Activated T-cell treated with anti-CD3 and anti-CD28 coated beads for 48 hours (primary cell): ENCODE measurements around the gene COL20A1.

Experiments used
- DNase-seq: peaks from one replicate; pipeline ENCODE4 v3.0.0-alpha.2; 2020; ENCODE audit warnings: low read depth

The COL20A1 gene

DNA sequence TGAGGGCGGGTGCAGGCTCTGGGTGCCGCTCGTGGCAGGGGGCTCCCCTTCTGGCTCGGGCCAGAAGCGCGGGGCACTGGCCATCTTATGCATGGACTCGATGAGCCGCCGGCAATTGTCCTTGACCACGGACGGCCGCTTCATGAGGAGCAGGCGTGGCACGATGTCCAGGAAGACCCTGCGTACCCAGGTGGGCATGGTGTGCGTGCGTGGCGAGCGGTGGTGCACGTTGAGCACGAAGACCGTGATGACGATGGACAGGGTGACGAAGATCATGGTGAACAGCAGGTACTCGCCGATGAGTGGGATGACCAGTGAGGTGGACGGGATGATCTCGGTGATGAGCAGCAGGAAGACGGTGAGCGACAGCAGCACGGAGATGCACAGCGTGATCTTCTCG lies 57.2 kb downstream of the COL20A1 start:
- DNase-seq: no peak

DNA sequence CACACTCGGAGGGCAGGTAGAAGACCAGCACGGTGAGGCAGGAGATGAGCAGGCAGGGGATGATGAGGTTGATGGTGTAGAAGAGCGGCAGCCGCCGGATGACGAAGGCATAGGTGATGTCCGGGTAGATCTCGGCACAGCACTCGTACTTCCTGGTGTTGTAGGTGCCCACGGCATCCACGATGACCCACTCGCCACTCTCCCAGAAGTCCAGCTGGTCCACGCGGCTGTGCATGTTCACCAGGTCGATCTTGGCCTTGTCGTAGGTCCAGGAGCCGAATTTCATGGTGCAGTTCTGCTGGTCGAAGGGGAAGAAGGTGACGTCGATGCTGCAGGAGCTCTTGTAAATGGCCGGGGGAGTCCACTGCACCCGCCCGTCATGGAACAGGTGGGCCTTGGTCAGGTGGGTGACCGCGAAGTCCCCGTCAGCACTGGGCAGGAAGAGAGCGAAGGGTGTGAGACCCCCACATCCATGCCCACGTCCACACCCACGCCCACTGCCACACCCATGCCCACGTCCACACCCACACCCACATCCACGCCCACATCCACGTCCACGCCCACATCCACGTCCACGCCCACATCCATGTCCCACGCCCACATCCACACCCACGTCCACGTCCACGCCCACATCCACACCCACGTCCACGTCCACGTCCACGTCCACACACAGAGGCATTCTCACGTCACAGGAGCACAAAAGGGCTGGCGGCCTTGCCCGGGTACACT lies 57.8 kb downstream of the COL20A1 start:
- DNase-seq: no peak

DNA sequence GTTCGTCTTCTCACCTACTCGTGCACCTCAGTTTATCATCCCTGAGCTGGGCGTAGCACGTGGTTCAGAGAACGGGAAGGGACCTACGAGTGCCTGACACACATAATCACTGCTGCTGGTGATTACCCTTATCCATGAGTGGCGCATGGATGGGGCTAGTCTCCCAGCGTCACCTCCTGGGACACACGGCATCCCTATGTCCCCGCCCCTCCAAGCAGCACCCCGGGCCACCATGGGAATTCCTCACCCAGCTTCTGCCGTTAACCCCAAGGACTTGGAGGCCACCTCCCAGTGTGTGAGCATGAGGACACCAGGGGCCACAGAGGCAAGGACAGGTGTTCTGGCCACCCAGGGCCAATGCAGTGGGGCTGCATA lies 58.3 kb downstream of the COL20A1 start:
- DNase-seq: no peak

DNA sequence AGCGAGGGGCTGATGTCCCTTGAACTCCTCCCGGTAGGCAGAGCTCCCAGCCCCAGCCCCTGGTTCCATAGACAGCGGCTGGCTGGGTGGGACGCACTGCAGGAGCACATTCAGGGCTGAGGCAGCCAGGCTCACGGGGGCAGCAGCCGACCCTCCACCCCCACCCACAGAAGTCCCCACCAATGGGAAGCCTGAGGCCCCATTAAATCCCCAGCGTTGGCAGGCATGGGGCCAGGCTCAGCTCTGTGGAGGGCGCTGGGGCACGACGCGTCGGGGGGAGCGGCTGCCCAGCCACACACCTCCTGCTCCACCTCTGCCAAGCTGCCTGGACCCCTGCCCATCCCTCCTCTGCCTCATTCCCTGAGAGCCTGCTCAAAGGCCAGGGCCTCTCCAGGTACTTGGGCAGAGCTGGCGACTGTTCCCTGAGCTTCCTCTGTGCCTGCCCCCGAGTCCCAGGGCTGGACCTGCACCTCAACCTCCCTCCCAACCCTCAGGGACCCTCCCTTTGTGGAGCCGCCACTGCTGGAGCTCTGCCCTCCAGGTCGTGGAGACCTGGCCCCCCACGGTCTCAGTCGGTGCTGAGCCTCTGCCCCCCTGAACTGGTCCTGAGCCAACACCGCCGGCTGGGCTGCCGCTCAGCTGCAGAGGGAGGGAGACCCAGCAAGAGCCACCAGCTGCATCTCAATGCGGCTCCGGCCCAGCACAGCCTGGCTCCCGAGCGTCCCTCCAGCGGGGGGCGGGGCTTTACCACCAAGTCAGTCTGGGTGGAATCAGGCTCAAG lies 59.0 kb downstream of the COL20A1 start:
- DNase-seq: no peak

DNA sequence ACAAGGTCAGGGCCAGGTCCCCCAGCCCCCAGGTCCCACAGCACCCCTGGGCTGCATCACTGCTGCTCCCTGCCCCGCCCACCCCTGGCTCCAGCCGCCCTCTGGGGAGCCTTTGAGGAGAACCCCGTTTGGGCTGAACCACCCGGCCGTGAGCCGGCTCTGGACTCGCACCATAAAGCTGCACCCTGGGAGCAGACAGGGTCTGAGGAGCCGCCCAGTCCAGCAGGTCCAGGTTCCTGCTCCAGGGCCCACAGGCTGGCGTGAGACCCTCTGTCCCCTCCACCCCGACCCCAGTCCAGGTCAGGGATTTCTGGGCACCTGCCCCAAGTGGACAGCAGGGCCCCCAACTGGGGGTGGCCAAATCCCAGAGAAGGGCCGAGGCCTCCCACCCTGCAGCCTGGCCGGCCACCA lies 59.8 kb downstream of the COL20A1 start:
- no peak for DNase-seq

DNA sequence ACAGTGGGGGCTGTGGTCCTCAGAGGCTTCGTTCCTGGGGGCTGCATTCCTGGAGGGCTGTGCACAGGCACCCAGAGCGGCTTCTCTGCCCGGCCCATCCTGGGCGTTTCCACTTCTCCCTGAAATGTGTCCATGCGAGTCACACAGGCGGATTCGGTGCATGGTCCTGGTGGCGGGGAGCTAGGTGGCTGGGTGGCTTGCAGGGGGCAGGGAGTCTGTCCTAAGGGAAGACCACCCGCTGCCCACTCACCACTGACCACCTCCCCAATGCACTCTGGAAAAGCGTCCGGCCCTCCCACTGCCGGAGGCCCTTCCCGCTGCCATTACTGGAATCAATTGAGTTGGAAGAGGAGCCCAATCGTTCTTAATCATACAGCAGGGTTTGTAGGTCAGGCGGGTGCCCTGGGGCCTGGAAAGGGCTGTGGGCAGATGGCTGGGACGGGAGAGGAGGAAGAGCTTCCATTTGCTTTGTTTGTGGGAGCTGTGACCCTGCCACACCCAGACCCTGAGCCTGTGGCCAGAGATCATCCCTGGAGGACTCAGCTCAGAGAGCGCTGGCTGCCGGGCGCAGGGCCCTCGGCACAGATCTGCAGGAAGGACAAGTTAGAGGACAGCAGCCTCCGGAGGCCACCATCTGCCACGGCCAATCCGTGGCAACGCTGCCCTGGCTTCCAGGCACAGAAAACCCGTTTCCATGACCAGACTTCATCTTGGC lies 61.8 kb downstream of the COL20A1 start:
- no peak for DNase-seq

DNA sequence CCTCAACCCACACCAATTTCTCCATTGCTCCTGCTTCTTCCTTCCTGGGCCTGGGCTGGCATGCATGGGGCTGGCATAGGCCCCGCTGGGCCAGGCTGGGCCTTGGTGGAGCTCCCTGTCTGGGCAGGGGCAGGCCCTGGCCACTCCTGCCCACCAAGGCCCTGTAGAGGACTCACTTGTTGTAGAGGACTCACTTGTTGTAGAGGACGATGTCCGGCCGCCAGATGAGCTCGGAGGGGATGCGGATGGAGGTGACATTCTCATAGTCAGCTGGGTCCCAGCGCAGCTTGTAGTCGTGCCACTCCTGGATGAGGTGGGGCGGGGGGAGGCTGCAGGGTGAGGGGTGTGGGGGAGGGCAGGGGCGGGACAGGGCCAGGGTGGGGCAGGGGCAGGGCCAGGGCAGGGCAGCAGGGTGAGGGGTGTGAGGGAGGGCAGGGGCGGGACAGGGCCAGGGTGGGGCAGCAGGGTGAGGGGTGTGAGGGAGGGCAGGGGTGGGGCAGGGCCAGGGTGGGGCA lies 62.9 kb downstream of the COL20A1 start:
- DNase-seq: no peak

DNA sequence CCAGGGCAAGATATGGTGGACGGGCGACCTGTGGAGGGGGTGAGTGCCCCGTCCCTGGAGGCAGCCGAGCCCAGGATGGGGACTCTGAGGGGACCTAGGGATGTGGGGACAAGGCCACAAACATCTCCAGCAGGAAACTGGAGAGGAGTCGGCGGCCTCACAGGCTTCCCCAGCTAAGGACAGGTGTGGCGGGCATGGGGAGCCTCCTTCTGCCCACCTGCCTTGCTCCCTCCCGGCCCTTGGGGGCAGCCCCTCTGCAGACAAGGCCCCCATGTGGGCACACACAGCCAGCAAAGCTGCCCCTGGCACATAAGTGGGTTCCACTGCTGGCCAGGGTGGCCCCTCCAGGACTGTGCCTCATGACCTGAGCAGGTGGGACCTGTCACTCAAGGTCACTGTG lies 63.5 kb downstream of the COL20A1 start:
- DNase-seq: no peak

DNA sequence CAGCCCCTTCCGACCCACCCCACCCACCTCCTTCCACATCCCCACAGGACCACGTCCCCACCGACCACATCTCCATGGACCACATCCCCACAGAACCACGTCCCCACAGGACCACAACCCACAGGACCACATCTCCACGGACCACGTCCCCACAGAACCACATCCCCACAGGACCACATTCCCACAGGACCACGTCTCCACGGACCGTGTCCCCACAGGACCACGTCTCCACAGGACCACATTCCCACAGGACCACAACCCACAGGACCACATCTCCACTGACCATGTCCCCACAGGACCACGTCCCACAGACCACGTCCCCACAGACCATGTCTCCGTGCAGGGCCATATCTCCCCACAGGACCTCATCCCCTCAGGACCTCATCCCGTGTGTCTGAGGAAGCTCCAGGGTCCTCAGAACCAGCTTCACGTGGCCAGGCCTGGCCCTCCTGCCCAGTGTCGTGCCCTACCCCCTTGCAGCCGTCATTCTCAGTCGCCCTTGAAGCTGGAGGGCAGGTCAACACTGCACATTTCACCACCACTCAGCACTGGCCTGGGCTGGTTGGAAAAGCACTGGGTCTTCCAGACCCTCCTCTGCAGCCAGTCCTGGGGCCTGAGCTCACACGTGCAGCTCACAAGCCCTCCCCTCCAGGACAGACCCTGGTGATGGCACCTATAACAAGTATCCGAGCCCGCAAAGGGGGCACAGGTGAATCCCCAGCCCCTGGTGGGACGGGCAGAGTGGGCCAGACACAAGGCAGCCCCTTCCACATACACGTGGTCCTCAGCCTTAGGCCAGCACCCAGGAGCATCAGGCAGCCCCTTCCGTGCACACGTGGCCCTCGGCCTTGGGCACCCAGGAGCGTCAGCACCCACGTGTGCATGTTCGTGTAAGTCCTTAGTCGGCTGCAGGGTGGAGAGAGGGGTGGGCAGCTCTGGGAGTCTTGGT lies 64.2 kb downstream of the COL20A1 start:
- no peak for DNase-seq

DNA sequence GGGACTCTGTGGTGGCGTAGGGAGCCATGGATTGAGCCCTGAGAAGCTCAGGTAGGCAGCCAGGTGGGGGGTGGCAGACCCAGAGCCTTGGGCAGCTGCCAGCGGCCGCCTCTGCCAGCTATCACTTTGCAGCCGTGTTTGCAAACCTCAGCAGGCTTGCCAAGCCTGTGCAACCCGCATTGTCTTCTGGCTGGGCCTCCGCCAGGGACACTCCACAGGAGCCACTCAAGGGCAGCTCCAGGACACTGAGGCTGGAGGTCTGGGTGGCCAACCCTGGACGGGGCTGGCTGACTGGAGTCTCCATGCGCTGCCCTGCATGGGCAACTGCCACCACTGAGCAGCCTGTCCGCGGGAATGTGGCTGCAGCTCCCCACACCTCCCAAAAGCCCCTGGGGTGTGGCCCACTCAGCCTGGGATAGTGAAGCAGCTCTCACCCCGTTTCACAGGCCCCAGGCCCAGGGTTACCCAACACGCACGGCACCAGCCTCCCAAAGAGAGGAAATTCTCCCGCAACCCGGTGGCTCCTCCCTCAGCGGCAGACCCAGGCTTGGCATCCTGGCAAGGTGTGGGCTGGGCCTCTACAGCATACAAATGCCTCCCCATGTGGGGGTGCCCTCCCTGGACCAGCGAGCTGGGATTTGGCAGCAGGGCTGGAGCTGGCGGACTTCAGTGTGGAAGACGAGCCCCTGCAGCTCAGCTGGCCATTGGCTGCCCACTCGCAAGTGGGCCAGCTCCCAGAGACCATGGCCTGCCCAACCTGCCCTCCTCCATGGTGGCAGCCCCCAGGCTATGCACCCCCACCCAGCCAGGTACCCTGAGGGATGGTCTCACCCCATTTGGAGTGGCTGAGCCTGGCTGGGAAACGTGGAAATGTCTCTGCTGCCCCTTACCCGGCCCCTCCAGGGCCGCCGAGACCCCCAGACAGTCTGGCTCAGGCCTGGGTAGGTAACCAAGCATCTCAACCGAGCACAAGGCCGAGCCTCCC lies 65.2 kb downstream of the COL20A1 start:
- no peak for DNase-seq

DNA sequence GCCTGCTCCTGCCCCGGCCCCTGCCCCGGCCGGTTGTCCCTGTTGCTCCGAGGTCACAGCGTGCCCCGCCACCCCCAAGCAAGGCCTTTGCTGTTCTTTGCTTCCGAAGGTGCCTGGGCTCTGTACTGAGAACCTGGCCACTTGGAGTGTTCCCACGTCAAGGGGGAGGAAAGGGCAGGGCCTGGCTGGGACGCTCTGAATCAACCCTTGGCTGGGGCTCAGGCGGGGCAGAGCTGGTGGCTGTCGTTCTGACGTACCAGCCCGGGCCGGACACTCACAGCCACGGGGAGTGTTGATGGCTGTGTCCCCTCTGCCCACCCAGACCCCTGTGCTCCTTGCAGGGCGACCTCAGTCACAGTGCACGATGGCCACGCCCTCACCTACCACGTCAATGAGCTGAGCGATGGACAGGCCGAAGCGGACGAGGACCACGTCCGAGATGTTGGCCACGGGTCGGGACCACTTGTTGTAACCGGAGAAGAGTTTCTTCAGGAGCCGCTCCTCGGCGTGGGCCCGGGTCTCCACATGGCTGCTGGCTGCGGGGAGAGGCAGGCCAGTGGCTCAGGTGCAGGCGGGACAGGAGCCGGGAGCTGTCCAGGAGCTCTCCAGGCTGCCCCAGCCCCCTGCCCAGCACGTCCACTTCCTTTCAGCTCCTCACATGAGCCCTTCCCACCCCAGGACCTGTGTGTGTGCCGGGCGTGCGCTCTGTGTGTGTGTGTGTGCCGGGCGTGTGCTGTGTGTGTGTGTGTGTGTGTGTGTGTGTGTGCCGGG lies 66.4 kb downstream of the COL20A1 start:
- no peak for DNase-seq

DNA sequence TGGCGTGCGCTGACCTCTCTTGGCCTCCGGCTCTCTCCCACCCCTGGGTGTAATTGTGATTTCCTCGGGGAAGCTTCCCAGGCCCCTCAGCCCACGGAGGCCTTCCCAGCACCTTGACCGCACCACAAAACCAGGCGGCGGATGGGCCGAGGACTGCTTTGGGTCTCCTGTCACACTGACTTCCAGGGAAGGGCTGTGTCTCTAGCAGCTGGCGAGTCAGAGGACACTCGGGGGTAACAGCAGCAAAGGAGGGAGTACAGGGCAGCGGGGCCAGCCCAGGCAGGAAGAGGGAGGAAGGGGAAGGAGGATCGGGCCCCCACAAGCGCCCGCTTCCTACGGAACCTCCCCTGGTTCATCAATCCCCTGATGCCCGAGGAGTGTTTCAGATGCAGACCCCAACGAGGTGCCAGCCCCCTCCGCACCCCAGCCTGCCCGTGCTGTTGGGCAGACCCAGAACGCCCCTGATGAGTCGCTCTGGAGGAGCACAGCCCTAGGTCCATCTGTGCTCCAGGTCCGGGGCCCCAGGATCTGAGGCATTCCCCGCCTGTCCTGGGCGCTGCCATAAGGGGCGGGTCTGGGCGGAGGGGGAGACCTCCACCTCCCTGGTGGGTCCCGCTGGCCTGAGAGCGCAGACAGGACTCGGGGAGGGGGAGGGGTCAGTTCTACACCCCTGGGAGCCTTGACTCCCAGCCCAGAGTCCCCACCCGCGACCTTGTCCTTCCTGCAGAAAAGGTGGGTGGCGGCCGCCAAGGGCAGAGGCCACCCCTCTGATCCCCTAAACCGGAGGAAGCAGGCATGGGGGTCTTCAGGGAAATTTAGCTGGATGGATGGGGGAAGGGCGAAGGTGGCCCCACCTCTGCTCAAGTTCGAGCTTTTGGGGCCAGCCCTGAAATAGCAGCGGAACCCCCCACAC lies 67.2 kb downstream of the COL20A1 start:
- no peak for DNase-seq

DNA sequence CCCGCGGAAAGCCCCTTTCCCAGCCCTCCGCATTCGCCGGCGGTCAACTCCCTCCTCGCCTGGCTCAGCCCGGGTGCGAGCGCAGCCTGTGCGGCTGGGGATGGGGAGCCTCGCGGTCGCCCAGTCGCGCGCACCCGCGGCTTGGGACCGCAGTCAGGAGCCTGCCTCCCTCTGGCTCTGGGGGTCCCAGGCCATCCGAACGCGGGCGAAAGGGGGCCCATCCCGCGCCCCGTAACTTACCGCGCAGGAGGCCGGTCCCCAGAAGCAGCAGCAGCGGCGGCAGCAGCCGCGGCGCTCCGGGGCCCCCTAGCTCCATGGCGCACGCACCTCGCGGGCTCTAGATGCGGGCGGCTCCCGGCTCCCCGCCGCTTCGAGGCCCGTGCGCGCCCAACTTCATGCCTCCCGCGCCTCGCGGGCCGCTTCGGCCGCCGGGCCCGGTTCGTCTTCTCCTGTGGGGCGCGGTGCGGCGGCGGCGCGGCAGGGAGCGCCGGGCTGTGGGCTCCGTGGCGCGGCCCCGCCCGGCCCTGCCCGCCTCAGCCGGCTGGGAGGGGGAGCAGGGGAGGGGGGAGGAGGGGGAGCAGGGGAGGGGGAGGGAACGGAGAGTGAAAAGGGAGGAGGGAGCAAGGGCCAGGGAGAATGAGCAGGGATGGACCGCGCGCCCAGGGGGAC lies 68.0 kb downstream of the COL20A1 start, which contains the start of gene CHRNA4:
TSS of gene CHRNA4 (minus strand) at position 500 of the 669 bp plus-strand sequence. CDS start at position 316, 184 bp downstream.
- no peak for DNase-seq

DNA sequence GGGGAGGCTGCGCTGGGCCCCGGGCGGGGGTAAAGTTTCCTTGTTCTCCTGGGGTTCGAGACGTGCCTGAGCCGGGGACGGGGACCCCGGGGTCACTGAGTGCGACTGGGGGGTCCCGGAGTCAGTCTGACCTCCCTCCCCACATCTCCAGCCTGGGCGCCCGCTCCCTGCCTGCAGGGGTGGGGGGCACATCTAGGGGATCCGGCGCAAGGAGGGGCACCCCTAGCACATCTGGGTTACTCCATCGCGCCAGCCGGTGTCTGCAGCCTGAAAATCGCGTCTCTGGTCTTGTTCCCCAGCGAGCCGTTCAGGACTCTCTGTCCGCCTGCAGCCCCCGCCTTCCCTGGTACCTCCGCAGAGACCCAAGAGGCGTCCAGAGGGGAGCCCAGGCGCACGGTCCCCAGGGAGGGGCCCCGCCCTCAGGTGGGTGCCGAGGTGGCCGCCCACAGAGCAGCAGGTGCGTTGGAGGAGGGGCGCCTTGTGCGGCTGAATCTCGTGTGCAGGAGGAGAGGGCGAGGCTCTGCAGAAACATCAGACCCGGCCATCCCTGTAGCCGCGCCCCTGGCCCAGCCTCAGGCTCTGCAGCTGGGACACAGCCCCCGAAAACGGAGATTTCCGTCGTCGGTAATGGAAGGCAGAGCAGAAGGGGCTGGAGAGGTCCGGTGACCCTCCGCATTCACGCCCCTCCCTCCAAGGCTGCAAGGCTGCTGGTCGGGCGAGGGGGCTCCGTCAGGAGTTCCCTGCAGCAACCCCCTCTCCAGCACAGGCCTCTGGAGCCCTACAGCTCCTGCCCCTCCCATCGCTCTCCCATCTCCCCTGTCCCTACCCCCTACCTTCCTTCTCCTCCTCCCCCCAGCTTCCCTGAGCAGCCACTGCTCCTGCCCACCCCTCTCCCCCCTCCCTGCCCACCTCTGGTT lies 68.8 kb downstream of the COL20A1 start:
- no peak for DNase-seq

DNA sequence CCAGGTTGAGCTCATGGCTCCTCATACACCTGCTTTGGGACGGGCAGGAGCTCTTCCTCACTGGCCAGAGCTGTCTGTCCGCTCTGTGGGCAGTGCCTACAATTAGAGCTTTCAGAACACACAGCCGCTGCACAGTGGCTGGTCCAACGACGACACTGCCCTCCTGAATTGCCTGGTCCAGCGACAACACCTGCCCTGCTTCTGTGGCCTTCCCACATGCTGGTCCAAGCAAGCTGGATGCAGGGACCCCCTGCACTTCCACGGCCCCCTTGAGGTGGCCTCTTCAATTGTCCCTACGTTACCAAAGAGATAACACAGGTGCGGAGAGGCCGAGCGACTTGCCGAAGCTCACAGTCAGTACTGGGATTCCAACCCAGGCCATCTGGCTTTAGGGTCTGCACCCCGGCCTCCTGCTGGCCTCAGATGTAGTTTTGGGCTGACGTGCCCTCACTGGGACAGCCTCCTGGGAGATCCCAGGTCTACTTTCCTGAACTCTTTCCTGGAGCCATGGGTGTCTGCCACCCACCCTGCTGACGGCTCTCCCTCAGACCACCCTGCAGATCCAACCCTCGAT lies 69.5 kb downstream of the COL20A1 start:
- no peak for DNase-seq
